ENCODE measurements around the gene GAS6.

GAS6 gene

DNA sequence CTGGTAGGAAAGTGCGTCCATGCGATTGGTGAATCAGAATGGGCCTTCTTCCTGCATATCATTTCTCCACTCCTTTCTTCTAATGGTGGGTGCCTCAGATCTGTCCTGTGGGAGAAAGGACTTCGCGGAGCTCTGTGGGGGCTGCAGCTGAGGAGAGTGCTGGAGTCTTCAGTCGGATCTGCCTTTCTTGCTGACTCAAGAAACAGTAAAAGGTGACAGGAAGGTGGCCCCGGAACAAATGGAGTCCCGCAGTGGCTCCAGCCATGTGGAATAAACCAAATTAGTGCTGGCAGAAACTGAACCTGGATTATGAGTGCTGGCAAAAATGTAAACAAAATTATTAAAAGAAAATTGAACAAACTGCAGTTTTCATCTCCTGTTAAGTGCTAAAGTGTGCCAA lies 15.1 kb upstream of the GAS6 start:
- H3K9ac ChIP-seq (ENCODE audit: low read length) = no peak overlapping the region
- H2AFZ ChIP-seq (ENCODE audit: low read depth, low read length) = no peak overlapping the region
- H3K4me3 ChIP-seq (ENCODE audit: low read length) = no peak overlapping the region
- H3K79me2 ChIP-seq (ENCODE audit: low read length) = no peaks in the 10 kb centered on the region
- H3K36me3 ChIP-seq (replicated peaks; ENCODE audit: low read depth, low read length) = no peaks in the 10 kb centered on the region
- peaks cover 17% of the 10 kb centered on the region for H3K27me3 ChIP-seq (ENCODE audit: low read depth, low read length)
- no peak for TF ChIP-seq EZH2phosphoT487 (IDR thresholded peaks at IDR 0.05; ENCODE audit: low read depth)
- TF ChIP-seq, protein P1, sequence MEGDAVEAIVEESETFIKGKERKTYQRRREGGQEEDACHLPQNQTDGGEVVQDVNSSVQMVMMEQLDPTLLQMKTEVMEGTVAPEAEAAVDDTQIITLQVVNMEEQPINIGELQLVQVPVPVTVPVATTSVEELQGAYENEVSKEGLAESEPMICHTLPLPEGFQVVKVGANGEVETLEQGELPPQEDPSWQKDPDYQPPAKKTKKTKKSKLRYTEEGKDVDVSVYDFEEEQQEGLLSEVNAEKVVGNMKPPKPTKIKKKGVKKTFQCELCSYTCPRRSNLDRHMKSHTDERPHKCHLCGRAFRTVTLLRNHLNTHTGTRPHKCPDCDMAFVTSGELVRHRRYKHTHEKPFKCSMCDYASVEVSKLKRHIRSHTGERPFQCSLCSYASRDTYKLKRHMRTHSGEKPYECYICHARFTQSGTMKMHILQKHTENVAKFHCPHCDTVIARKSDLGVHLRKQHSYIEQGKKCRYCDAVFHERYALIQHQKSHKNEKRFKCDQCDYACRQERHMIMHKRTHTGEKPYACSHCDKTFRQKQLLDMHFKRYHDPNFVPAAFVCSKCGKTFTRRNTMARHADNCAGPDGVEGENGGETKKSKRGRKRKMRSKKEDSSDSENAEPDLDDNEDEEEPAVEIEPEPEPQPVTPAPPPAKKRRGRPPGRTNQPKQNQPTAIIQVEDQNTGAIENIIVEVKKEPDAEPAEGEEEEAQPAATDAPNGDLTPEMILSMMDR (IDR thresholded peaks at IDR 0.05; ENCODE audit: low read depth, low read length) = no peak
- H4K20me1 ChIP-seq (ENCODE audit: insufficient read depth, low read length) = no peaks in the 10 kb centered on the region
- no peaks in the 10 kb centered on the region for H3K9me3 ChIP-seq (ENCODE audit: insufficient read depth, low read length)
- H3K27ac ChIP-seq (ENCODE audit: low read length) = no peak overlapping the region
- no peak overlapping the region for H3K4me2 ChIP-seq (ENCODE audit: low read length)
- no peaks in the 10 kb centered on the region for H3K4me1 ChIP-seq (ENCODE audit: low read length)

DNA sequence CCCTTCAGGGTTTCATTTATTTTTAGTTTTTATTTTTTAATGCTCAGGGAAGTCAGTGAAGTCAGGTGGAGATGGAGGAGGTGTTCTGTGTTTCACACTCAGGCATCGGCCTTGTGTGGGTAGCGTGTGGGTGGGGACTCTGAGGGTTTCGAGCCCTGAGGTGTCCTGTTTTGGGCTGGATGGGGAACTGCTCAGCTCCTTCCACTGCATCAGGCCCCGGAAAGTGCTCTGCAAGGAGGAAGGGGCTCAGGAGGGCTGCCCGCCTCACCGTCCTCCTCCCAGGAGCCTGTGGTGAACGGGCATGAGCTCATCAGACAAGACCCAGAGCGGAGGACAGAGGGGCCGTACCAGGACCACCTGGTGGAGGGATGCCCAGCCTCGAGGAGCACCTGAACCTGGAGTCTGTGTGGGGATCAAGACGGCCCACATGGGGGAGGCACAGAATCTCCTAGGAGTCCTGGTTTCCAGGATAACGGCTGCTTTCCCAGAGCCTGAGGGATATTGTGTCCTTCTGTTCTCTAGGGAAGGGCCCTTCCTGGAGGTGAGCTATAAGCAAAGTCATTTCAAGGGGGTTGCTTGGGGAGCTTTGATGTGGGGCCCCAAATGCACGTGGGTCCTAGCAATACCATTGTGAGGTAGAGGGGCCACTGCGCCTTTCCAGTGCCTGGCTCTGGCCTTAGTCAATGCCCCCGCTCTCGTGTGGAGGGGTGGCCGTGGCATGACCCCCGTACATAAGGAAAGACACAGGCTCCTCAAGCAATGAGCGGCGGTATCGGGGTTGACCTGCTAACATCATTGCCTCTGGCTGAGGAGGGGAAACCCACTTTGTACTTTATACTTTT lies 13.5 kb upstream of the GAS6 start:
- no peak overlapping the region for H3K4me3 ChIP-seq (ENCODE audit: low read length)
- H3K36me3 ChIP-seq (replicated peaks; ENCODE audit: low read depth, low read length) = no peaks in the 10 kb centered on the region
- H4K20me1 ChIP-seq (ENCODE audit: insufficient read depth, low read length) = no peaks in the 10 kb centered on the region
- H3K27ac ChIP-seq (ENCODE audit: low read length) = no peak overlapping the region
- no peaks in the 10 kb centered on the region for H3K4me1 ChIP-seq (ENCODE audit: low read length)
- H3K79me2 ChIP-seq (ENCODE audit: low read length) = no peaks in the 10 kb centered on the region
- H2AFZ ChIP-seq (ENCODE audit: low read depth, low read length) = no peak overlapping the region
- peaks cover 17% of the 10 kb centered on the region for H3K27me3 ChIP-seq (ENCODE audit: low read depth, low read length)
- no peak overlapping the region for H3K9ac ChIP-seq (ENCODE audit: low read length)
- no peaks in the 10 kb centered on the region for H3K9me3 ChIP-seq (ENCODE audit: insufficient read depth, low read length)
- TF ChIP-seq, protein P1 (IDR thresholded peaks at IDR 0.05; ENCODE audit: low read depth, low read length) = no peak
- no peak for TF ChIP-seq EZH2phosphoT487 (IDR thresholded peaks at IDR 0.05; ENCODE audit: low read depth)
- no peak overlapping the region for H3K4me2 ChIP-seq (ENCODE audit: low read length)

DNA sequence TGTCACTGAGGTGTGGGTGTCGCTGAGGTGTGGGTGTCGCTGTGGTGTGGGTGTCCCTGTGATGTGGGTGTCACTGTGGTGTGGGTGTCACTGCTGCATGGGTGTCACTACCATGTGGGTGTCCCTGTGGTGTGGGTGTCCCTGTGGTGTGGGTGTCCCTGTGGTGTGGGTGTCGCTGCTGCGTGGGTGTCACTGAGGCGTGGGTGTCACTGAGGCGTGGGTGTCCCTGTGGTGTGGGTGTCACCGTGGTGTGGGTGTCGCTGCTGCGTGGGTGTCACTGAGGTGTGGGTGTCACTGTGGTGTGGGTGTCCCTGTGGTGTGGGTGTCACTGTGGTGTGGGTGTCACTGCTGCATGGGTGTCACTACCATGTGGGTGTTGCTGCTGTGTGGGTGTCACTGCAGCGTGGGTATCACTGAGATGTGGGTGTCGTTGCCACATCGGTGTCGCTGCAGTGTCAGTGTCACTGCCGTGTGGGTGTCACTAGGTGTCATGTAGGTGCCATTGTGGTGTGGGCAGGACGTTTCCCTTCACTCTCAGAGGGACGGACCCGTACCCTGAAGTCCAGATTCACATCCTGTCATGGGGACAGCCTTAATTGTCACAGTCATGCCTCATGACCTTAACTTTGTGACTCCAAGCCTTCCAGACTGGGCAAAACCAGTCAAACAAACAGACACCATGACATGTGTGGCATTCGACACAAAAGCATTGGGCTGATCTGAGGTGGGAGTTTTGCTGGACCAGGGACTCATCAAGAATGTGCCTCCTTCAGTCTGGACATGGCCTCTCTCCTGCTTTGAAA lies 12.7 kb upstream of the GAS6 start:
- Histone ChIP-seq H3K4me2 (ENCODE audit: low read length) (no peak overlapping the region), H3K36me3 (replicated peaks; ENCODE audit: low read depth, low read length) (no peaks in the 10 kb centered on the region), H3K4me3 (ENCODE audit: low read length) (no peak overlapping the region), H3K79me2 (ENCODE audit: low read length) (no peaks in the 10 kb centered on the region), H3K4me1 (ENCODE audit: low read length) (no peaks in the 10 kb centered on the region), H3K27ac (ENCODE audit: low read length) (no peak overlapping the region), H3K9ac (ENCODE audit: low read length) (no peak overlapping the region), H3K9me3 (ENCODE audit: insufficient read depth, low read length) (no peaks in the 10 kb centered on the region), H2AFZ (ENCODE audit: low read depth, low read length) (no peak overlapping the region), H3K27me3 (ENCODE audit: low read depth, low read length) (peaks cover 19% of the 10 kb centered on the region), H4K20me1 (ENCODE audit: insufficient read depth, low read length) (no peaks in the 10 kb centered on the region)
- TF ChIP-seq, protein P1 (IDR thresholded peaks at IDR 0.05; ENCODE audit: low read depth, low read length) = no peak
- no peak for TF ChIP-seq EZH2phosphoT487 (IDR thresholded peaks at IDR 0.05; ENCODE audit: low read depth)

DNA sequence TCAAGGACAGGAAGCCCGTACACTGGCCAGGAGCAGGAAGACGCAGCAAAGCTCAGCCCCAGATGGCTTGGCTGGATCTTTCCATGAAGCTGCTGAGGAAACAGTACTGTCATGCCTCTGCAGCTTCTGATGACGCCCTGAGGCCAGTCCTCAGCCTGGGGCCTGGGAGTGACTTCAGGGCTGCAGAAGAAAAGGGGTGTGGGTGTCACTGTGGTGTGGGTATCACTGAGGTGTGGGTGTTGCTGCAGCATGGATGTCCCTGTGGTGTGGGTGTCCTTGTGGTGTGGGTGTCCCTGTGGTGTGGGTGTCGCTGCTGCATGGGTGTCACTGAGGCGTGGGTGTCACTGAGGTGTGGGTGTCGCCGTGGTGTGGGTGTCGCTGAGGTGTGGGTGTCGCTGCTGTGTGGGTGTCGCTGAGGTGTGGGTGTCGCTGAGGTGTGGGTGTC lies 12.0 kb upstream of the GAS6 start:
- Histone ChIP-seq H3K4me2 (ENCODE audit: low read length) (no peak overlapping the region), H3K4me3 (ENCODE audit: low read length) (no peak overlapping the region), H3K4me1 (ENCODE audit: low read length) (no peaks in the 10 kb centered on the region), H3K9me3 (ENCODE audit: insufficient read depth, low read length) (no peaks in the 10 kb centered on the region), H3K27ac (ENCODE audit: low read length) (no peak overlapping the region), H4K20me1 (ENCODE audit: insufficient read depth, low read length) (no peaks in the 10 kb centered on the region), H3K27me3 (ENCODE audit: low read depth, low read length) (peaks cover 15% of the 10 kb centered on the region; the same call in 1 of the 2 replicates), H2AFZ (ENCODE audit: low read depth, low read length) (no peak overlapping the region), H3K36me3 (replicated peaks; ENCODE audit: low read depth, low read length) (no peaks in the 10 kb centered on the region), H3K9ac (ENCODE audit: low read length) (no peak overlapping the region), H3K79me2 (ENCODE audit: low read length) (no peaks in the 10 kb centered on the region)
- TF ChIP-seq, protein P1 (IDR thresholded peaks at IDR 0.05; ENCODE audit: low read depth, low read length) = no peak
- no peak for TF ChIP-seq EZH2phosphoT487 (IDR thresholded peaks at IDR 0.05; ENCODE audit: low read depth)

Data from OCI-LY3 (cell line).